B cell (primary cell): ENCODE measurements around the gene FAM111B.

Experiments
- CTCF ChIP-seq: fragments of 200-600 bp; IDR thresholded peaks from one replicate; pipeline ENCODE4 v1.8.0; 2022; ENCODE audit warnings: antibody characterized with exemption, mild to moderate bottlenecking
- EZH2 ChIP-seq: IDR thresholded peaks from 2 replicates; pipeline ENCODE4 v1.6.1; 2012; ENCODE audit warnings: borderline replicate concordance, low read depth, mild to moderate bottlenecking, moderate library complexity, low read length; ENCODE audit not compliant: insufficient read depth, poor library complexity, severe bottlenecking

DNA sequence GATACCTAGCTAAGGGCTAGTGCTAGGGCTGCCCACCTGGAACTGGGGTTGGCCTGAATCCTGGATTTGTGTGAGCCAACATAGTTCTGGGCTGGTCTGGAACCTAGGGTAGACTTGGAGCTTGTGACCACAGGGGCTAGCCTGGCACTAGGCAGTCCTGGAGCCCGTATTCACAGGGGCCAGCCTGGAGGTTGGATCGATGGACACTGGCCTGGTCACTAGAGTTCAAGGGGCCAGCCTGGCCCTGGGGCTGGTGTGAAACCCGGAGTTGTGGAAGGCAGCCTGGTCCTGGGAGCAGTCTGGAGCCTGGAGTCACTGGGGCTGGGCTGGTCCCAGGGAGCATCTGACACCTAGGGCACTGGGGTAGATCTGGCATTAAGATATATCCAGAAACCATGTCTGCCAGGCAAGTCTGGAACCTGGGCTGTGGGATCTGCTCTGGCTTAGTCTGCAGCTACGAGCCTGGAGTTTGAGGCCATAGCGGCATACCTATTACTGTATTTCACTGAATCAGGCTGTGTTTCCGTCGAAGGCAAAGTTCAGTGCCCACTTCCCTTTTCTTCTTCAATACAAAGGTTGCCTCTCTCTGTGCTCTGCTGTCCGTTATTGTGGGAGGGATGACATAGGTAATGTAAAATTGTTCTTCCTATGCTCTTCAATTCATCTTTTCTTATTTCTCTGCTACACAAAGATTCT lies 30.0 kb upstream of the FAM111B start:
- no peak for TF ChIP-seq CTCF
- TF ChIP-seq EZH2, result no peak
